HUES6 (cell line): ENCODE measurements around the gene SPDYE16.
"Not testable (repeated sequence)": the region's sequence is repeated elsewhere in the genome, so short reads cannot be mapped to it uniquely, and the experiment has no call there.

Source experiments
- H3K27ac ChIP-seq: 2 replicates; pipeline ENCODE4 v1.7.0; 2013; ENCODE audit warnings: low read depth, mild to moderate bottlenecking, low read length, inconsistent platforms
- H3K27me3 ChIP-seq: 2 replicates; pipeline ENCODE4 v1.6.1; 2013; ENCODE audit warnings: low read length; ENCODE audit not compliant: control insufficient read depth, insufficient read depth
- H3K36me3 ChIP-seq: 2 replicates; pipeline ENCODE4 v1.6.1; 2013; ENCODE audit warnings: low read length; ENCODE audit not compliant: control insufficient read depth, insufficient read depth
- H3K4me1 ChIP-seq: 2 replicates; pipeline ENCODE4 v1.6.1; 2013; ENCODE audit warnings: low read length; ENCODE audit not compliant: control insufficient read depth, insufficient read depth
- H3K4me3 ChIP-seq: 2 replicates; pipeline ENCODE4 v1.5.1; 2013; ENCODE audit warnings: low read depth, low read length
- H3K9ac ChIP-seq: one replicate; pipeline ENCODE4 v1.6.1; 2013; ENCODE audit warnings: mild to moderate bottlenecking, low read length
- H3K9me3 ChIP-seq: 2 replicates; pipeline ENCODE4 v1.6.1; 2013; ENCODE audit warnings: low read depth, low read length; ENCODE audit not compliant: control insufficient read depth, insufficient read depth

The SPDYE16 gene

DNA sequence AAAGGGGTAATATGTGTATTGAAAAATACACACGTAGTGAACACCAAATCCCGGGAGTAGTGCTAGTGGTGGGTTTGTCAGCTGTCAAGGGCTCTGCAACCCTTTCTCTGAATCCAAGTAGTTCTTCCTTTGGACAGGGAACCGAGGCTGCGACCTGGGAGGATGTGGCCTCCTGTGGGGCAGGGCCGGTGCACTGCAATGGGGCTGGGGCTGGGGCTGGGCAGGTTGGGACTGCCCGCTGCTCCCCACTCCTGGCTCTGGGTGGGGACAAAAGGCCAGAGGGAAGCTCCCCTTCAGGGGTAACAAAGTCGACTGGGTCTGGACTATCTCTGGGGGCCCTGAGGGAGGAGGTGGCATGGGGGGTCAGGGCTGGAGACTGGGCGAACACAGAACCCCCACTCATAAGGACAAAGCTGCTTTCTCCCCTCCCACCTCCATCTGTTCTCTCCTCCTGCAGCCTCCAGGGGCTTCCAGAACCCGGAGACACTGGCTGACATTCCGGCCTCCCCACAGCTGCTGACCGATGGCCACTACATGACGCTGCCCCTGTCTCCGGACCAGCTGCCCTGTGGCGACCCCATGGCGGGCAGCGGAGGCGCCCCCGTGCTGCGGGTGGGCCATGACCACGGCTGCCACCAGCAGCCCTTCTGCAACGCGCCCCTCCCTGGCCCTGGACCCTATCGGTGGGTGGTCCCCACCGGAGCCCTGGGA, 31.7 kb downstream of the SPDYE16 start:
- H3K4me3 ChIP-seq, H3K9me3 ChIP-seq, H3K27ac ChIP-seq, H3K9ac ChIP-seq, H3K36me3 ChIP-seq, H3K27me3 ChIP-seq: not testable (repeated sequence)
- H3K4me1 ChIP-seq: peaks cover 20% of the 10 kb centered on the region

DNA sequence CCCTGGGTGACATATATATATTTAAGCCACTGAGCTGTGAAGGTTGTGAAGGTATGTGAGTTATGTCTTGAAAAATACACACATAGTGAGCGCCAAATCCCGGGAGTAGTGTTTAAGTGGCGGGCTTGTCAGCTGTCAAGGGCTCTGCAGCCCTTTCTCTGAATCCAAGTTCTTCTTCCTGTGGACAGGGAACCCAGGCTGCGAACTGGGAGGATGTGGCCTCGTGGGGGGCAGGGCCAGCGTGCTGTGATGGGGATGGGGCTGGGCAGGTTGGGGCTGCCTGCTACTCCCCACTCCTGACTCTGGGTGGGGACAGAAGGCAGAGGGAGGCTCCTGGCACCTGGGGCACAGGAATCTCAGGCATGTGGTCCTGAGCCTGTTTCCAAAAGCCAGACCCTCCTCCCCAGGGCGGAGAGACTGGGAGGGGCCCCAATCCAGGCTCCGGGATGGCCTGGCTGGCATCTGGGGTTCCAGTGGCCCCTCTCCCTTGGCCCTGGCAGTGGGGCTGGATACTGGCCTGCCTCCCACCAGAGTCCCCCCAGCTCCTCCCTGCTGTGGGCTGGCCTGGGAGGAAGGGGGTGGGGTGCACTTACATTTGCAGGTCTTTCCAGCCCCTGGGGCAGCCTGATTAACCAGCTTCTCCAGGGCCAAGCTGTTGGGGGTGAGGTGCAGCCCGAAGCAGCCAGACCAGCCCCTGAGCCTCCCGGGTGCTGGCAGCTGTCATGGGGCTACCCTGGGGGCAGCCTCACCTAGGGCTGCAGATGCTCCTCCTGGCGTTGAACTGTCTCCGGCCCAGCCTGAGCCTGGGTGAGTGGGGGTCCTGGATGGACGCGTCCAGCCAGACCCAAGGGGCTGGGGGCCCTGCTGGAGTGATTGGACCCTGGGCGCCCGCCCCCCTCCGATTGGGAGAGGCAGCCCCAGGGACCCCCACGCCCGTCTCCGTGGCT, 32.9 kb downstream of the SPDYE16 start, which contains the start of gene UPK3B:
Gene UPK3B, plus strand, starts transcription at position 622 of the 947 bp plus-strand sequence. Its CDS starts 101 bp downstream, at position 723.
- Histone ChIP-seq H3K36me3 (peaks cover 14% of the 10 kb centered on the region), H3K4me1 (peaks cover 17% of the 10 kb centered on the region), H3K27ac (no peak within 1 kb of the TSS), H3K27me3 (no peaks in the 10 kb centered on the region), H3K4me3 (no peak within 1 kb of the TSS), H3K9me3 (no peaks in the 10 kb centered on the region), H3K9ac (no peak within 1 kb of the TSS)

DNA sequence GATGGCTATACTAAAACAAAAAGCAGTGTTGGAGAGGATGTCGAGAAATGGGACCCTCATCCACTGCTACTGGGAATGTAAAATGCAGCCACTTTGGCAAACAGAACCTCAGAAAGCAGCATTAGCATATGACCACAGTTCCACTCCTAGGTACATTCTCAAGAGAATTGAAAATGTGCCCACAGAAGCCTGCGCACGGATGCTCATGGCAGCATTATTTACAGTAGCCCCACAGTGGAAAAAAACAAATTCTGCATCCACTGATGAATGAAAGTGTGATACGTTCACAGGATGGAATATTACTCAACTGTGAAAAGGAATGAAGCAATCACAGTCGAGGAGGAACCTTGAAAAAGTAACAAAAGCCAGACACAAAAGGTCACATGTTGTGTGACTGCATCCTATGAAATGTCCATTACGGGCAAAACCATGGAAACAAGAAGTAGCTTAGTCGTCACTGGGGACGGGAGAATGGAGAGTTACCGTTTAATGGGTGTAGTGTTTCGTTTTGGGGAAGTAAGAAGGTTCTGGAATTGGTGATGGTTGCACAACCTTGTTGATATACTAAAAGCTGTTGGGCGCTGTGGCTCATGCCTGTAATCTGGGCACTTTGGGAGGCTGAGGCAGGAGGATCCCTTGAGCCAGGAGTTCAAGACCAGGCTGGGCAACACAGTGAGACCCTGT, 35.2 kb downstream of the SPDYE16 start:
- no peak overlapping the region for H3K4me3 ChIP-seq

DNA sequence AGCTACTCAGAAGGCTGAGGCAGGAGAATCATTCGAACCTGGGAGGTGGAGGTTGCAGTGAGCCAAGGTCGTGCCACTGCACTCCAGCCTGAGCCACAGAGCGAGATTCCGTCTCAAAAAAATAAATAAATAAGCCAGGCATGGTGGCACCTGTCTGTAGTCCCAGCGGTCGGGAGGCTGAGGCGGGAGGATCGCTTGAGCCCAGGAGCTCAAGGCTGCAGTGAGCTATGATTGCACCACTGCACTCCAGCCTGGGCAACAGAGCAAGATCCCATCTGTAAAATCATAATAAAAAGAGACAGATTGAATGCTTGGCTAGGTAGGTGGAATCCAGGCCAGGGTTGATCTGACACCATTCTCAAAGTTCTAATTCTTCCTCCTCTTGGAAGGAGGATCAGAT, 36.5 kb downstream of the SPDYE16 start:
- H3K27ac ChIP-seq, H3K9me3 ChIP-seq: not testable (repeated sequence)

More for the DNA sequence above, 35.2 kb downstream of the SPDYE16 start:
- Histone ChIP-seq H3K9me3 (no peaks in the 10 kb centered on the region), H3K36me3 (peaks cover 25% of the 10 kb centered on the region), H3K27me3 (no peaks in the 10 kb centered on the region), H3K4me1 (peaks cover 11% of the 10 kb centered on the region), H3K9ac (no peak overlapping the region), H3K27ac (no peak overlapping the region)

DNA sequence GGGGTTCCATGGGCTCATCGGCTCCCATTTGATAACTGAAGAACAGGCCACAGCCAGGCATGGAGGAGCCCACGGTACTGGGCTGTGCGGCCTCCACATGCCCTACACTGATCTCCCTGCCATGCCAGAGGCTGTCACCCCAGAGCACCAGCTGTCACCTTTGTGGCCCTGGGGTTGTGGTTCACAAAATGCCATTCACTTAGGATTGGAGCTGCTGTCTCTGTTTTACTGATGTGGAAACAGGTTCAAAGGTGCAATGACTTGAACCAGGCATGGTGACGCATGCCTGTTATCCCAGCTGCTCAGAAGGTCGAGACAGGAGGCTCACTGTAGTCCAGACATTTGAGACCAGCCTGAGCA, 37.0 kb downstream of the SPDYE16 start:
- no peak overlapping the region for H3K9ac ChIP-seq
- no peak overlapping the region for H3K4me3 ChIP-seq
- H3K36me3 ChIP-seq: peaks cover 32% of the 10 kb centered on the region
- peaks cover 10% of the 10 kb centered on the region for H3K4me1 ChIP-seq
- H3K9me3 ChIP-seq: no peaks in the 10 kb centered on the region
- H3K27ac ChIP-seq: no peak overlapping the region
- no peaks in the 10 kb centered on the region for H3K27me3 ChIP-seq

More for the DNA sequence above, 36.5 kb downstream of the SPDYE16 start:
- Histone ChIP-seq H3K36me3 (peaks cover 30% of the 10 kb centered on the region), H3K4me1 (peaks cover 10% of the 10 kb centered on the region)
- not testable (repeated sequence) for H3K4me3 ChIP-seq, H3K9ac ChIP-seq, H3K27me3 ChIP-seq

DNA sequence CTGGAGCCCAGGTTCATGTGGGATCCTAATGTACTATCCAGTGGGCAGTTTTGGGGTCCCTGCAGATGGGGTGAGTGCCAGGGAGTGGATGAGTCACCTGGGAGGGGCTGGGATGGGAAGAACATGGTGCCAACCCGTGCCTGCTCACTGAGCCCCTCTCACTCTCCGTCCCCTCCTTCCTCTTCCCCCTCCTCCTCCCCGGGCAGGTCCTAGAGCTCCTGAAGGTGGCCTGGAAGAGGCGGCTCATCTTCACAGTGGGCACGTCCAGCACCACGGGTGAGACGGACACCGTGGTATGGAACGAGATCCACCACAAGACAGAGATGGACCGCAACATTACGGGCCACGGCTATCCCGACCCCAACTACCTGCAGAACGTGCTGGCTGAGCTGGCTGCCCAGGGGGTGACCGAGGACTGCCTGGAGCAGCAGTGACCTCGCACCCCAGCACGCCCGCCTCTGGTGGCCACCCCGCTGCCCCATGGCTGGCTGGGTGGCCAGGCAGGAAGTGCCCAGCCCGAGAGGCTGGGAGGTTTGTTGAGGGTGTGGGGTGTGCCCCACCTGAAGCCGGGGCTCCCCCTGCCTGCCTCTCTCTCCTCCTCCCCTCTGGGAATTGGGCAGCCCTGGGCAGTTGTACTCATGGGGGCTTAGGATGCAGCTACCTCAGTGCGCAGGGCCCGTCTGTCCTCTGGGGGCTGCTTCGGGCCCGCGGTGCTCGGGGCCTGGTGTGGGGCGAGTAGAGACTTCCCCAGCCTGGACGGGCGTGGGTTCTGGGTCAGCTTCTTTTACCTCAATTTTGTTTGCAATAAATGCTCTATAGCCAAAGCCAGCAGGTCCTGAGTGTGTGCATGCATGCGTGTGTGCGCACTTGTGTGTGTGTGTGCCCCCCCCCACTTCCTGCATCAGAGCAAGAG, 37.7 kb downstream of the SPDYE16 start:
- H3K4me3 ChIP-seq: no peak overlapping the region
- H3K27me3 ChIP-seq: no peaks in the 10 kb centered on the region
- H3K9ac ChIP-seq: no peak overlapping the region
- H3K36me3 ChIP-seq: peaks cover 36% of the 10 kb centered on the region
- peaks cover 8% of the 10 kb centered on the region for H3K4me1 ChIP-seq
- H3K27ac ChIP-seq: no peak overlapping the region
- no peaks in the 10 kb centered on the region for H3K9me3 ChIP-seq

DNA sequence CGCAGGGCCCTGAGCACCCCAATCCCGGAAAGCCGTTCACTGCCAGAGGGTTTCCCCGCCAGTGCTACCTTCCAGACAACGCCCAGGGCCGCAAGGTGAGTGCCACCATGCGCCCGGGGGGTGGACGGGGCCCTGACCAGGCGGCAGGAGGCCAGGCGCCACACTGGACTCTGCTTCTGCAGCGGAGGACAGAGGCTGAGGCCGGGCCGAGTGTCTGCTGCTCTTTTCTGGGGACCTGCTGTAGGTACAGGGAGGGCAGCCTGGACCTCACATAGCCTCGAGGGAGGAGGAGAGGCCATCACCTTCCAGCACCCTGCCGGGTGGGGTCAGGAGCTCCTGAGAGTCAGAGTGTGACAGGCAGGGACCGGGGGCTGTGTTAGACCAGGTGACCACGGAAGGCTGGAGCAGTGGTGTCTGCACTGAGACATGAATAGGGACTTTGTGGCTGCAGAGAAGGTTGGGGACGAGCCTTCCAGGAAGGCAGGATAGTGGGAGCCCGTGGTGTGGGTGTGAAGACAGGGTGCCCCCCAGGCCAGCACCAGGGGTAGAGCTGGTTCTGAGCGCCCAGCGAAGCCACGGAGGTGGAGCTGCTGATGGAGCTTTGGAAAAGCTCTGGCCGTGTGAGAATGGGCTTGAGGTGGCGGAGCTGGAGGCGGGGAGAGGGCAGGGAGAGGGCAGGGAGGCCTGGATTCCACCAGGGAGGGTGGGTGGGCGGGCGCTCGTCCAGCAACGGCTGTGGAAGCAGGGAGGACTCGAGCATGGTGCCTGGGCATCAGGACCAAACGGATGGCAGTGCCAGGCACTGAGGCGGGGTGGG, 38.5 kb downstream of the SPDYE16 start:
- H3K9me3 ChIP-seq, H3K4me3 ChIP-seq, H3K27me3 ChIP-seq, H3K9ac ChIP-seq, H3K27ac ChIP-seq, H3K4me1 ChIP-seq: not testable (repeated sequence)
- H3K36me3 ChIP-seq: peaks cover 36% of the 10 kb centered on the region

DNA sequence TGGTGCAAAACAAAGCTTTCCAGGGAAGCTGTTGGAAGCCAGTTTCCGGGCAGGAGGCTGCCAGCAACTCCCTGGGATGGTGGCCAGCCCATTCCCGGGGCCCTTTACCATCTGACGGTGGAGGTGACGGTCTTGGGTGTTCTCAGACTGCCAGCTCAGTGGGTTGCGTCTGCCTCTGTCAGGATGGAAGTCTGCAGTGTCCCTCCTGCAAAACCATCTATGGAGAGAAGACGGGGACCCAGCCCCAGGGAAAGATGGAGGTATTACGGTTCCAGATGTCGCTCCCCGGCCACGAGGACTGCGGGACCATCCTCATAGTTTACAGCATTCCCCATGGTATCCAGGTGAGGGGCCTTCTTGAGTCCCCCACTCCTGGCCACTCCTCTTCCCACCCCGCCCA, 39.9 kb downstream of the SPDYE16 start:
- peaks cover 36% of the 10 kb centered on the region for H3K36me3 ChIP-seq
- not testable (repeated sequence) for H3K9me3 ChIP-seq, H3K4me1 ChIP-seq, H3K27me3 ChIP-seq, H3K27ac ChIP-seq, H3K4me3 ChIP-seq, H3K9ac ChIP-seq

DNA sequence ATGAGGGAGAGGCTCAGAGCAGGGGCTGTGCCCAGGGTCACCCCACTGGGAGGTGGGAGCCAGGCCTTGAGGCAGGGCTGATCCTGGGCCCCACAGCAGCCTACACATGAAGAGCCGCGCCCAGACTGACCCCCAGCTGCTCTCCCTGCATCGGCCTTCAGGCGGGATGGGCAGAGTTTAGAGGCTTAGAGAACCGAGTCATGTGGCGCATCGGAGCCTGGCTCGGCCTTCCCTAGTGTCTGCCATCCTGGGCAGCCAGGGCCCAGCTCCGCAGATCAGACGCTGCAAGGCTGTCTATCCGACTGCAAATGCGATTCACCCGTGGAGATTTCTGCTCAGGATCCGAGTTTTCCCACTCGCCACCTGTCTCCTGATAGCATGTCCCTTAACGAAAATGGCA, 40.3 kb downstream of the SPDYE16 start:
- H3K4me3 ChIP-seq, H3K9ac ChIP-seq, H3K9me3 ChIP-seq, H3K27ac ChIP-seq, H3K27me3 ChIP-seq, H3K4me1 ChIP-seq: not testable (repeated sequence)
- H3K36me3 ChIP-seq: peaks cover 36% of the 10 kb centered on the region

DNA sequence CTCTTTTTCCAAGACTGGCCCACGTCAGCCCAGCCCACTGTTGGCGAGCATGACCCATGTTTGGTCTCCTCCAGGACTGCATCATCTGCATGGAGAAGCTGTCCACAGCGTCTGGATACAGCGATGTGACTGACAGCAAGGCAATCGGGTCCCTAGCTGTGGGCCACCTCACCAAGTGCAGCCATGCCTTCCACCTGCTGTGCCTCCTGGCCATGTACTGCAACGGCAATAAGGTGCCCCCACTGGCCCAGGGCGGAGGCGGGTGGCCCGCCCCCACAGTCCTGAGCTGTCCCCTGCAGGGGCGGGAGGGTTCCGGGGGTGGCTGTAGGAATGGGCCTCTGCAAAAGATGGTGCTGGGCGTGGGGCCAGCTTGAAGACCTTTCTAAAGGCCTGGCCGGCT, 40.9 kb downstream of the SPDYE16 start:
- H3K9me3 ChIP-seq, H3K27me3 ChIP-seq, H3K4me3 ChIP-seq, H3K27ac ChIP-seq, H3K4me1 ChIP-seq, H3K9ac ChIP-seq: not testable (repeated sequence)
- peaks cover 36% of the 10 kb centered on the region for H3K36me3 ChIP-seq
